IPS-11a (cell line): Measurements from ENCODE around the gene GOLGA8J.
"Not testable (repeated sequence)": the region's sequence is repeated elsewhere in the genome, so short reads cannot be mapped to it uniquely, and the experiment has no call there.

Source experiments
- H3K4me3 ChIP-seq: one replicate; pipeline ENCODE4 v1.5.1; 2013; ENCODE audit warnings: low read depth, low read length, control low read depth

Gene GOLGA8J

GRCh38 chr15:30082655-30083054 is at the start of gene GOLGA8J:
TSS of gene GOLGA8J (plus strand) at chr15:30082955. CDS start at chr15:30083053, 98 bp downstream.
- H3K4me3 ChIP-seq: not testable (repeated sequence)

GRCh38 chr15:30033211-30033610 is 49.5 kb upstream of the GOLGA8J start:
- no peak overlapping the region for H3K4me3 ChIP-seq

- H3K4me3 ChIP-seq: no peak overlapping the region
Measured at GRCh38 chr15:30033763-30034162, 49.0 kb upstream of the GOLGA8J start.

- no peak overlapping the region for H3K4me3 ChIP-seq
Measured at GRCh38 chr15:30036036-30036703, 46.6 kb upstream of the GOLGA8J start.

- no peak overlapping the region for H3K4me3 ChIP-seq
Measured at GRCh38 chr15:30038667-30039523, 43.9 kb upstream of the GOLGA8J start.

GRCh38 chr15:30041868-30042267 is 40.9 kb upstream of the GOLGA8J start:
- H3K4me3 ChIP-seq: no peak overlapping the region

GRCh38 chr15:30042556-30042955 is 40.2 kb upstream of the GOLGA8J start:
- H3K4me3 ChIP-seq: no peak overlapping the region

GRCh38 chr15:30043211-30043655 is 39.5 kb upstream of the GOLGA8J start:
- no peak overlapping the region for H3K4me3 ChIP-seq

GRCh38 chr15:30044377-30044776 is 38.4 kb upstream of the GOLGA8J start:
- H3K4me3 ChIP-seq: no peak overlapping the region

- H3K4me3 ChIP-seq: not testable (repeated sequence)
Measured at GRCh38 chr15:30044826-30045225, 37.9 kb upstream of the GOLGA8J start.

- H3K4me3 ChIP-seq: not testable (repeated sequence)
Measured at GRCh38 chr15:30045248-30046041, 37.3 kb upstream of the GOLGA8J start.

- no peak overlapping the region for H3K4me3 ChIP-seq
Measured at GRCh38 chr15:30046430-30046829, 36.3 kb upstream of the GOLGA8J start.

GRCh38 chr15:30055604-30056003 is 27.2 kb upstream of the GOLGA8J start:
- H3K4me3 ChIP-seq: no peak overlapping the region

- no peak overlapping the region for H3K4me3 ChIP-seq
Measured at GRCh38 chr15:30056166-30056565, 26.6 kb upstream of the GOLGA8J start.

GRCh38 chr15:30059771-30060170 is 23.0 kb upstream of the GOLGA8J start:
- H3K4me3 ChIP-seq: no peak overlapping the region

GRCh38 chr15:30062881-30063280 is 19.9 kb upstream of the GOLGA8J start:
- no peak overlapping the region for H3K4me3 ChIP-seq

GRCh38 chr15:30063835-30064546 is 18.8 kb upstream of the GOLGA8J start:
- no peak overlapping the region for H3K4me3 ChIP-seq

- no peak overlapping the region for H3K4me3 ChIP-seq
Measured at GRCh38 chr15:30065025-30065801, 17.5 kb upstream of the GOLGA8J start.

GRCh38 chr15:30068326-30068725 is 14.4 kb upstream of the GOLGA8J start:
- no peak overlapping the region for H3K4me3 ChIP-seq

GRCh38 chr15:30072630-30073029 is 10.1 kb upstream of the GOLGA8J start:
- H3K4me3 ChIP-seq: no peak overlapping the region
